Measurements from ENCODE around the gene MEIOB.
"Not testable (repeated sequence)": the region's sequence is repeated elsewhere in the genome, so short reads cannot be mapped to it uniquely, and the experiment has no call there.

MEIOB gene

GRCh38 chr16:1807626-1808025 is 64.3 kb downstream of the MEIOB start:
- no peak for DNase-seq

- no peak for DNase-seq
These were observed 71.3 kb downstream of the MEIOB start for GRCh38 chr16:1800701-1801100.

GRCh38 chr16:1799263-1799662 is 72.7 kb downstream of the MEIOB start:
- not testable (repeated sequence) for DNase-seq

GRCh38 chr16:1794908-1795666 is 76.9 kb downstream of the MEIOB start:
- no peak for DNase-seq

GRCh38 chr16:1794221-1794871 is 77.6 kb downstream of the MEIOB start:
- no peak for DNase-seq

- no peak for DNase-seq
These were observed 78.3 kb downstream of the MEIOB start, which contains the start of gene IGFALS for GRCh38 chr16:1793578-1794220. IGFALS (minus strand) TSS chr16:1793705; CDS start chr16:1793652, 53 bp downstream.

GRCh38 chr16:1792836-1793577 is 79.0 kb downstream of the MEIOB start:
- no peak for DNase-seq

- DNase-seq = no peak
These were observed 79.8 kb downstream of the MEIOB start for GRCh38 chr16:1791943-1792812.

GRCh38 chr16:1791256-1791942 is 80.6 kb downstream of the MEIOB start:
- DNase-seq = no peak

- no peak for DNase-seq
These were observed 81.2 kb downstream of the MEIOB start for GRCh38 chr16:1790611-1791255.

- DNase-seq = no peak
These were observed 81.7 kb downstream of the MEIOB start for GRCh38 chr16:1790261-1790610.

- no peak for DNase-seq
These were observed 82.3 kb downstream of the MEIOB start for GRCh38 chr16:1789643-1790045.

GRCh38 chr16:1788708-1789100 is 83.3 kb downstream of the MEIOB start:
- DNase-seq = no peak

GRCh38 chr16:1788095-1788707 is 83.8 kb downstream of the MEIOB start:
- no peak for DNase-seq

- peak; percentile 50 for DNase-seq
These were observed 84.5 kb downstream of the MEIOB start for GRCh38 chr16:1787322-1788094.

GRCh38 chr16:1787056-1787321 is 85.0 kb downstream of the MEIOB start:
- DNase-seq = peak; percentile 51

- DNase-seq = peak; percentile 52
These were observed 85.5 kb downstream of the MEIOB start for GRCh38 chr16:1786242-1787055.

- DNase-seq = peak; percentile 49
These were observed 86.2 kb downstream of the MEIOB start for GRCh38 chr16:1785846-1786170.

Data from activated CD8-positive, alpha-beta memory T cell treated with anti-CD3 and anti-CD28 coated beads for 24 hours (primary cell).